WTC11 (cell line): ENCODE results near the gene ASCC1. TPM values are rescaled to one million over a fixed set of nuclear protein-coding genes. Genes with fewer than 3 reads are reported as not detected.

Source experiments
- ATAC-seq: fragments of 200-7000 bp; cut with Tn5 transposase; 2 replicates; pipeline ENCODE4 v1.10.0; 2021; ENCODE audit warnings: mild to moderate bottlenecking, moderate library complexity
- CTCF ChIA-PET: fragments of 300-600 bp; sonication (Branson Sonifier 250); formaldehyde crosslinking; loops from one replicate; lab custom pipeline; 2021; ENCODE audit warnings: antibody characterized with exemption; lab: Charles Lee
- POLR2A ChIA-PET: fragments of 350-600 bp; sonication (Branson Sonifier 250); formaldehyde crosslinking; loops from one replicate; lab custom pipeline; 2021; ENCODE audit warnings: antibody characterized with exemption; lab: Charles Lee
- DNase-seq: peaks from one replicate; pipeline ENCODE4 v3.0.0; 2021; ENCODE audit warnings: low spot score
- H3K27ac Mint-ChIP-seq: 2 replicates; pipeline ENCODE4 v1.8.0; 2021; ENCODE audit warnings: mixed read lengths
- H3K27me3 Mint-ChIP-seq: 2 replicates; pipeline ENCODE4 v1.8.0; 2021; ENCODE audit warnings: low read depth, mild to moderate bottlenecking, moderate library complexity, mixed read lengths
- H3K36me3 Mint-ChIP-seq: 2 replicates; pipeline ENCODE4 v1.8.0; 2021; ENCODE audit warnings: mixed read lengths
- H3K4me1 Mint-ChIP-seq: 2 replicates; pipeline ENCODE4 v1.8.0; 2022; ENCODE audit warnings: mixed read lengths
- H3K4me3 Mint-ChIP-seq: 2 replicates; pipeline ENCODE4 v1.8.0; 2021; ENCODE audit warnings: mild to moderate bottlenecking, moderate library complexity, mixed read lengths
- H3K9me3 Mint-ChIP-seq: 2 replicates; pipeline ENCODE4 v1.8.0; 2021; ENCODE audit warnings: mixed read lengths
- FOXP1 ChIP-seq: sonication (generic); formaldehyde crosslinking; IDR thresholded peaks from 2 replicates; pipeline ENCODE4 v1.8.0; 2022; ENCODE audit warnings: missing genetic modification reagents, mild to moderate bottlenecking, moderate library complexity, borderline replicate concordance
- HMGA2 ChIP-seq: fragments of 250-450 bp; sonication (Bioruptor Pico); IDR thresholded peaks from 2 replicates; pipeline ENCODE4 v1.4.0; 2021; ENCODE audit warnings: mild to moderate bottlenecking, moderate library complexity
- PRRX2 ChIP-seq: fragments of 250-450 bp; sonication (Bioruptor Pico); IDR thresholded peaks from 2 replicates; pipeline ENCODE4 v1.8.0; 2021; ENCODE audit warnings: mild to moderate bottlenecking
- RELA ChIP-seq: sonication (generic); formaldehyde crosslinking; IDR thresholded peaks from 2 replicates; pipeline ENCODE4 v1.8.1; 2022; ENCODE audit warnings: missing genetic modification reagents, mild to moderate bottlenecking, borderline replicate concordance
- RORB ChIP-seq: fragments of 250-450 bp; sonication (Bioruptor Pico); IDR thresholded peaks from 2 replicates; pipeline ENCODE4 v1.9.0; 2021; ENCODE audit warnings: mild to moderate bottlenecking
- TCF7 ChIP-seq: sonication (generic); formaldehyde crosslinking; IDR thresholded peaks from 2 replicates; pipeline ENCODE4 v1.8.0; 2022; ENCODE audit warnings: mild to moderate bottlenecking, low read depth, missing genetic modification reagents, moderate library complexity
- TEAD4 ChIP-seq: sonication (generic); formaldehyde crosslinking; IDR thresholded peaks from 2 replicates; pipeline ENCODE4 v1.8.0; 2022; ENCODE audit warnings: mild to moderate bottlenecking, missing genetic modification reagents
- ZBTB43 ChIP-seq: sonication (generic); formaldehyde crosslinking; IDR thresholded peaks from 2 replicates; pipeline ENCODE4 v1.8.1; 2023; ENCODE audit warnings: mild to moderate bottlenecking, missing genetic modification reagents
- ZNF121 ChIP-seq: sonication (generic); formaldehyde crosslinking; IDR thresholded peaks from 2 replicates; pipeline ENCODE4 v1.8.0; 2023; ENCODE audit warnings: missing genetic modification reagents
- ZNF263 ChIP-seq: sonication (generic); formaldehyde crosslinking; IDR thresholded peaks from 2 replicates; pipeline ENCODE4 v1.8.1; 2022; ENCODE audit warnings: low read depth, mild to moderate bottlenecking, moderate library complexity, missing genetic modification reagents
- ZNF671 ChIP-seq: fragments of 250-450 bp; sonication (Bioruptor Pico); IDR thresholded peaks from 2 replicates; pipeline ENCODE4 v1.8.0; 2021; ENCODE audit warnings: mild to moderate bottlenecking
- total RNA-seq: library from RNA; stranded (reverse); gene quantifications from 3 replicates; pipeline ENCODE4 v1.2.3, GENCODE V29; 2021
- TF ChIP-seq, protein P1 (sequence below): fragments of 250-450 bp; sonication (Bioruptor Pico); IDR thresholded peaks from 2 replicates; pipeline ENCODE4 v2.1.2; 2022; ENCODE audit warnings: mild to moderate bottlenecking, moderate library complexity
- TF ChIP-seq, protein P2 (sequence below): fragments of 250-450 bp; sonication (Bioruptor Pico); IDR thresholded peaks from 2 replicates; pipeline ENCODE4 v1.9.0; 2021; ENCODE audit warnings: mild to moderate bottlenecking
- TF ChIP-seq, protein P3 (sequence below): sonication (generic); formaldehyde crosslinking; IDR thresholded peaks from 2 replicates; pipeline ENCODE4 v1.8.1; 2023; ENCODE audit warnings: mild to moderate bottlenecking, missing genetic modification reagents, borderline replicate concordance

ASCC1 gene
- total RNA-seq, 1 experiment from 2014 or later, result 30.4 TPM

GRCh38 chr10:72073708-72074573 is 142.1 kb downstream of the ASCC1 start:
- ChIA-PET CTCF (interaction anchor here (1.7 kb wide), 1 partner anchor 25 kb away, joined by 6 read pairs; no protein-coding TSS in a partner anchor), POLR2A (no interaction called here)
- DNase-seq (no peak), ATAC-seq (no peak)
- Mint-ChIP-seq H3K4me3 (no peak overlapping the region), H3K9me3 (0 out of 2 replicates have a peak, but pooled peaks cover 4% of the 10 kb centered on the region), H3K27ac (no peak overlapping the region), H3K27me3 (no peaks in the 10 kb centered on the region), H3K4me1 (peaks cover 5% of the 10 kb centered on the region), H3K36me3 (no peaks in the 10 kb centered on the region)
- no peak for TF ChIP-seq PRRX2 (CRISPR knock-in tag)
- TF ChIP-seq HMGA2, result no peak

GRCh38 chr10:72072639-72073038 is 143.4 kb downstream of the ASCC1 start:
- Mint-ChIP-seq H3K9me3 (0 out of 2 replicates have a peak, but pooled peaks cover 4% of the 10 kb centered on the region), H3K27ac (no peak overlapping the region), H3K27me3 (no peaks in the 10 kb centered on the region), H3K4me1 (peaks cover 5% of the 10 kb centered on the region), H3K36me3 (no peaks in the 10 kb centered on the region), H3K4me3 (no peak overlapping the region)
- TF ChIP-seq ZBTB43, result no peak
- TF ChIP-seq TEAD4, result no peak
- no peak for TF ChIP-seq RELA
- TF ChIP-seq, protein P1, sequence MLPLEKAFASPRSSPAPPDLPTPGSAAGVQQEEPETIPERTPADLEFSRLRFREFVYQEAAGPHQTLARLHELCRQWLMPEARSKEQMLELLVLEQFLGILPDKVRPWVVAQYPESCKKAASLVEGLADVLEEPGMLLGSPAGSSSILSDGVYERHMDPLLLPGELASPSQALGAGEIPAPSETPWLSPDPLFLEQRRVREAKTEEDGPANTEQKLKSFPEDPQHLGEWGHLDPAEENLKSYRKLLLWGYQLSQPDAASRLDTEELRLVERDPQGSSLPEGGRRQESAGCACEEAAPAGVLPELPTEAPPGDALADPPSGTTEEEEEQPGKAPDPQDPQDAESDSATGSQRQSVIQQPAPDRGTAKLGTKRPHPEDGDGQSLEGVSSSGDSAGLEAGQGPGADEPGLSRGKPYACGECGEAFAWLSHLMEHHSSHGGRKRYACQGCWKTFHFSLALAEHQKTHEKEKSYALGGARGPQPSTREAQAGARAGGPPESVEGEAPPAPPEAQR, result no peak
- no peak for TF ChIP-seq ZNF671
- TF ChIP-seq, protein P2, sequence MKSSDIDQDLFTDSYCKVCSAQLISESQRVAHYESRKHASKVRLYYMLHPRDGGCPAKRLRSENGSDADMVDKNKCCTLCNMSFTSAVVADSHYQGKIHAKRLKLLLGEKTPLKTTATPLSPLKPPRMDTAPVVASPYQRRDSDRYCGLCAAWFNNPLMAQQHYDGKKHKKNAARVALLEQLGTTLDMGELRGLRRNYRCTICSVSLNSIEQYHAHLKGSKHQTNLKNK, result no peak
- ChIA-PET POLR2A (no interaction called here), CTCF (interaction anchor here (1.7 to 2.0 kb wide), 3 partner anchors 11 to 176 kb away, joined by 6 to 7 read pairs (median 6); no protein-coding TSS in a partner anchor)
- DNase-seq (no peak), ATAC-seq (no peak)

DNA sequence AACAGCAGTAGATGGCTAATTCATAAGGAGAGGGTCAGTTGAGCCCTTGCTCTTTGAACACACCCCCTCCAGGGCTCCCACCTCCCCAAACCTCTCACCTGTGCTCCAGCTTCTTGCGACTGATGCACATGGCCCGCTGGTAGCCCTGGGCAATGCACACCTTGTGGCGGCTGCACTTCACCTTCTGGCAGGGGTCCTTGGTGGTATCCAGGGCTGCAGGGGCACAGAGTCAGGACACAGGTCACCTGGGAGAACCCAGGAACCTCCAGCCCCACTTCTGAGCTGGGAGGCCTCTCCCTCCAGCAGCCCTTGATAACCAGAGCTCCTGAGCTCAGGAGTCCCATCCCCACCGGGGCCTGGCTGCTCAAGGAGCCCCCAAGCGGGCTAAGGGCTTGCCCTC is 144.0 kb downstream of the ASCC1 start:
- no peak for TF ChIP-seq ZNF121 (CRISPR knock-in tag)
- TF ChIP-seq RORB (CRISPR knock-in tag), result no peak
- TF ChIP-seq PRRX2 (CRISPR knock-in tag), result no peak
- TF ChIP-seq, protein P3, sequence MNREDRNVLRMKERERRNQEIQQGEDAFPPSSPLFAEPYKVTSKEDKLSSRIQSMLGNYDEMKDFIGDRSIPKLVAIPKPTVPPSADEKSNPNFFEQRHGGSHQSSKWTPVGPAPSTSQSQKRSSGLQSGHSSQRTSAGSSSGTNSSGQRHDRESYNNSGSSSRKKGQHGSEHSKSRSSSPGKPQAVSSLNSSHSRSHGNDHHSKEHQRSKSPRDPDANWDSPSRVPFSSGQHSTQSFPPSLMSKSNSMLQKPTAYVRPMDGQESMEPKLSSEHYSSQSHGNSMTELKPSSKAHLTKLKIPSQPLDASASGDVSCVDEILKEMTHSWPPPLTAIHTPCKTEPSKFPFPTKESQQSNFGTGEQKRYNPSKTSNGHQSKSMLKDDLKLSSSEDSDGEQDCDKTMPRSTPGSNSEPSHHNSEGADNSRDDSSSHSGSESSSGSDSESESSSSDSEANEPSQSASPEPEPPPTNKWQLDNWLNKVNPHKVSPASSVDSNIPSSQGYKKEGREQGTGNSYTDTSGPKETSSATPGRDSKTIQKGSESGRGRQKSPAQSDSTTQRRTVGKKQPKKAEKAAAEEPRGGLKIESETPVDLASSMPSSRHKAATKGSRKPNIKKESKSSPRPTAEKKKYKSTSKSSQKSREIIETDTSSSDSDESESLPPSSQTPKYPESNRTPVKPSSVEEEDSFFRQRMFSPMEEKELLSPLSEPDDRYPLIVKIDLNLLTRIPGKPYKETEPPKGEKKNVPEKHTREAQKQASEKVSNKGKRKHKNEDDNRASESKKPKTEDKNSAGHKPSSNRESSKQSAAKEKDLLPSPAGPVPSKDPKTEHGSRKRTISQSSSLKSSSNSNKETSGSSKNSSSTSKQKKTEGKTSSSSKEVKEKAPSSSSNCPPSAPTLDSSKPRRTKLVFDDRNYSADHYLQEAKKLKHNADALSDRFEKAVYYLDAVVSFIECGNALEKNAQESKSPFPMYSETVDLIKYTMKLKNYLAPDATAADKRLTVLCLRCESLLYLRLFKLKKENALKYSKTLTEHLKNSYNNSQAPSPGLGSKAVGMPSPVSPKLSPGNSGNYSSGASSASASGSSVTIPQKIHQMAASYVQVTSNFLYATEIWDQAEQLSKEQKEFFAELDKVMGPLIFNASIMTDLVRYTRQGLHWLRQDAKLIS (CRISPR knock-in tag), result no peak
- TF ChIP-seq FOXP1 (CRISPR knock-in tag), result no peak
- TF ChIP-seq ZNF263 (CRISPR knock-in tag), result no peak
- no peak for TF ChIP-seq TCF7 (CRISPR knock-in tag)
- Mint-ChIP-seq H3K27ac (no peak overlapping the region), H3K4me1 (peaks cover 5% of the 10 kb centered on the region), H3K36me3 (no peaks in the 10 kb centered on the region), H3K27me3 (no peaks in the 10 kb centered on the region), H3K4me3 (no peak overlapping the region), H3K9me3 (0 out of 2 replicates have a peak, but pooled peaks cover 4% of the 10 kb centered on the region)
- ChIA-PET POLR2A (no interaction called here), CTCF (interaction anchor here (2.0 to 6.7 kb wide), 3 partner anchors 10 to 176 kb away, joined by 6 to 84 read pairs (median 7); no protein-coding TSS in a partner anchor)
- DNase-seq, result no peak
- no peak for ATAC-seq
